ENCODE data around the gene LXN.

Gene LXN

GRCh38 chr3:158663832-158664231 lies 8.6 kb downstream of the LXN start:
- no peak for FAIRE-seq
- no peak for DNase-seq (ENCODE audit: insufficient read length)
- TF ChIP-seq TAF1 (IDR thresholded peaks at IDR 0.05; ENCODE audit: borderline replicate concordance, low read depth, low read length) = no peak
- no peak for TF ChIP-seq POLR2A (IDR thresholded peaks at IDR 0.05; ENCODE audit: low read depth, low read length)

DNA sequence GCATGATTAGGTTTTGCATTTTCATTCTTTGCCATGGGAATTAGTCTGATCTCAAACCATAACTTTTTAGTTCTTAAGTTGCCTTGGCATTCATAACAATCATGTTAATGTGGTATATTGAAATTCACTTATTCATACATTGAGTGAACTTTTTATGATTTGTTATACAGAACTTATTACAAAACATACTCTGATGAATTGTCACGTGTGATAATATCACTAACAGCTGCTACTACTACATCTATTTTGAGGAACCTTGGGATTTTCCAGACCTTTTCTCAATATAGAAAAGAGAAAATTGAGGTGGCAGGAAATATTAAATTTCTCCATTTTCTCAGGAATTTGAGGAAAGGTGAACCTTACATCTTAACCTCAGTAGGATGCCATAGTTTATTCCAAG lies 9.2 kb downstream of the LXN start:
- no peak for DNase-seq (ENCODE audit: insufficient read length)
- FAIRE-seq = no peak
- TF ChIP-seq POLR2AphosphoS5 (IDR thresholded peaks at IDR 0.05; ENCODE audit: low read depth, low read length) (no peak), POLR2A (IDR thresholded peaks at IDR 0.05; ENCODE audit: low read depth, low read length) (no peak), TAF1 (IDR thresholded peaks at IDR 0.05; ENCODE audit: borderline replicate concordance, low read depth, low read length) (no peak)

DNA sequence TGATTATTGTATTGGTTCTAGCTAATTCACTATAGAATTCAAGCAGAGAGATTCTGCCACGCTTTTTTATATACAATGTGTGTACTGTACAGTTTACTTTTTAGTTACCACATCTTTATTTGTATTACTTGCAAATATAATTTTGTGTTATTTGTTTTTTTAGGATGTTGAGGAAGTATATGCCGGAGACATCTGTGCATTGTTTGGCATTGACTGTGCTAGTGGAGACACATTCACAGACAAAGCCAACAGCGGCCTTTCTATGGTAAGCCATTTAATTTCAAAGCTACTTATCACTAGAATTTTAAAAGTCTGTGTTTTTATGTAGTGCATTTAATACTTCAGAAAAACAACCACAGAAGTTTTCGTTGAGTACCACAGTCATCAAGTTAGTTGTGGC lies 11.7 kb downstream of the LXN start:
- no peak for TF ChIP-seq POLR2A (IDR thresholded peaks at IDR 0.05; ENCODE audit: low read depth, low read length)
- no peak for TF ChIP-seq TAF1 (IDR thresholded peaks at IDR 0.05; ENCODE audit: borderline replicate concordance, low read depth, low read length)
- no peak for TF ChIP-seq POLR2AphosphoS5 (IDR thresholded peaks at IDR 0.05; ENCODE audit: low read depth, low read length)
- DNase-seq (ENCODE audit: insufficient read length) (no peak), FAIRE-seq (no peak)

GRCh38 chr3:158659454-158660237 lies 12.8 kb downstream of the LXN start:
- peak; percentile 84 for FAIRE-seq
- no peak for DNase-seq (ENCODE audit: insufficient read length)
- TF ChIP-seq POLR2AphosphoS5 (IDR thresholded peaks at IDR 0.05; ENCODE audit: low read depth, low read length) (no peak), POLR2A (IDR thresholded peaks at IDR 0.05; ENCODE audit: low read depth, low read length) (no peak), TAF1 (IDR thresholded peaks at IDR 0.05; ENCODE audit: borderline replicate concordance, low read depth, low read length) (no peak)

DNA sequence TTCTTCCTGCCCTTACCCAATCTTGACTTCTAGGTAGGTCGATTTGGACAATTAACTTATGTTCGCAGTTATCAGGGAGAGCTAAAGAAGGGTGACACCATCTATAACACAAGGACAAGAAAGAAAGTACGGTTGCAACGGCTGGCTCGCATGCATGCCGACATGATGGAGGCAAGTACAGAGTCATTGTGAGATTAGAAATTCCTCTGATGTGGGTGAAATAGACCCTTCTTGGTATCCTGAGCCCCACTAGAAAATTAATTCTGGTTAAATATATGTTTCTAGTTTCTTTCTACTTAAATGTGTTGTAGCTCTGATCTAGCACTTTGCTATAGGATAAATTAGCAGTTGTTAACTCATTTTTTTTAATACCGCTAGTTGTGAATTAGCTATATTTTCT lies 13.6 kb downstream of the LXN start:
- TF ChIP-seq TAF1 (IDR thresholded peaks at IDR 0.05; ENCODE audit: borderline replicate concordance, low read depth, low read length) = no peak
- DNase-seq (ENCODE audit: insufficient read length) = no peak
- FAIRE-seq = no peak

DNA sequence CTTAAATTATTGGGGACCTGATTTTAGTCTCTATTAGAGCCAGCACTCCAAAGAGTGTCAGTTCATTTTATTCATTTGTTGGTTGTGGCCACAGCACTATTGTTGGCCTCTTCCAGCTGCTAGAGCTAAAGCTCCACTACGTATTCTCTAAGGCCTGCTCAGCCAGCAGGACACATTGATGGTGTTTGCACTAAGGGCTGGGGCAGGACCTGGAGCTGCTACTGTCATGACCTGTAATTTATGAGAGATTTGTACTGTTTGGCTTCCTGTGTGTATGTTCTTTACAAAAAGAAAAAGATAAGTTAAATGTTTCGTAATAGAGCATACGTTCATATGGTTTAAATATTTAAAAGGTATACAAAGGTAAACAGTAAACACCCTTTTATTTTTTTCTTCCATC lies 20.0 kb downstream of the LXN start:
- FAIRE-seq = no peak

GRCh38 chr3:158651192-158651591 lies 21.3 kb downstream of the LXN start:
- no peak for DNase-seq (ENCODE audit: insufficient read length)
- TF ChIP-seq TAF1 (IDR thresholded peaks at IDR 0.05; ENCODE audit: borderline replicate concordance, low read depth, low read length) = no peak
- TF ChIP-seq POLR2A (IDR thresholded peaks at IDR 0.05; ENCODE audit: low read depth, low read length) = no peak
- no peak for TF ChIP-seq POLR2AphosphoS5 (IDR thresholded peaks at IDR 0.05; ENCODE audit: low read depth, low read length)
- FAIRE-seq = no peak

More for the DNA sequence above, 20.0 kb downstream of the LXN start:
- no peak for TF ChIP-seq TAF1 (IDR thresholded peaks at IDR 0.05; ENCODE audit: borderline replicate concordance, low read depth, low read length)
- no peak for TF ChIP-seq POLR2A (IDR thresholded peaks at IDR 0.05; ENCODE audit: low read depth, low read length)
- no peak for TF ChIP-seq POLR2AphosphoS5 (IDR thresholded peaks at IDR 0.05; ENCODE audit: low read depth, low read length)
- no peak for DNase-seq (ENCODE audit: insufficient read length)

GRCh38 chr3:158649791-158650190 lies 22.7 kb downstream of the LXN start:
- no peak for DNase-seq (ENCODE audit: insufficient read length)
- no peak for FAIRE-seq

GRCh38 chr3:158644345-158644908 lies 28.0 kb downstream of the LXN start, which contains the start of gene GFM1:
TSS of gene GFM1 (plus strand) at chr3:158644527. CDS start at chr3:158644635, 108 bp downstream.
- TF ChIP-seq POLR2AphosphoS5 (IDR thresholded peaks at IDR 0.05; ENCODE audit: low read depth, low read length) (peak; percentile 77), TAF1 (IDR thresholded peaks at IDR 0.05; ENCODE audit: borderline replicate concordance, low read depth, low read length) (no peak; the same call in 1 of the 2 replicates), POLR2A (IDR thresholded peaks at IDR 0.05; ENCODE audit: low read depth, low read length) (peak; percentile 80; the same call in 1 of the 2 replicates)
- DNase-seq (ENCODE audit: insufficient read length) (peak; percentile 66), FAIRE-seq (peak; percentile 99)

More at GRCh38 chr3:158649791-158650190, 22.7 kb downstream of the LXN start:
- TF ChIP-seq POLR2AphosphoS5 (IDR thresholded peaks at IDR 0.05; ENCODE audit: low read depth, low read length) (no peak), POLR2A (IDR thresholded peaks at IDR 0.05; ENCODE audit: low read depth, low read length) (no peak), TAF1 (IDR thresholded peaks at IDR 0.05; ENCODE audit: borderline replicate concordance, low read depth, low read length) (no peak)

- FAIRE-seq (no peak), DNase-seq (ENCODE audit: insufficient read length) (no peak)
- TF ChIP-seq POLR2AphosphoS5 (IDR thresholded peaks at IDR 0.05; ENCODE audit: low read depth, low read length) (no peak), TAF1 (IDR thresholded peaks at IDR 0.05; ENCODE audit: borderline replicate concordance, low read depth, low read length) (no peak), POLR2A (IDR thresholded peaks at IDR 0.05; ENCODE audit: low read depth, low read length) (no peak)
Observed at GRCh38 chr3:158642474-158643210, 29.8 kb downstream of the LXN start.

DNA sequence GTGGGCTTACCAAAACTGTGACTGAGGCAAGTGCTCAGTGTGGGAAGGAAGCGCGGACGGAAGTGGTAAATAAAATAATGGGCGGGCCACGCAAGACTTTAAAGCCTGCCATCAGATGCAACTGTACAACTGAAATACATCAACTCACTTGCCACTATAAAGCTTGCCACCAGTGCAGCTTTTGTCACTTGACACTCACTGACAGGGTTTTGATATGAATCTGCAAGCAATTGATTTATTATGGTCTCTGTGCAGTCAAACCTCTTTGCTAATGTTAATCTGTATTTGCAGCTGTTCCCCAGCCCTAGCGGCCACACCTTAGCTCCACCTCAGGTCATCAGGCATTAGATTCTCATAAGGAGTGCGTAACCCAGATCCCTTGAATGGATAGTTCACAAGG lies 30.4 kb downstream of the LXN start:
- no peak for DNase-seq (ENCODE audit: insufficient read length)
- no peak for TF ChIP-seq POLR2A (IDR thresholded peaks at IDR 0.05; ENCODE audit: low read depth, low read length)
- no peak for FAIRE-seq

GRCh38 chr3:158640646-158641045 lies 31.8 kb downstream of the LXN start:
- FAIRE-seq = no peak

More at GRCh38 chr3:158640646-158641045, 31.8 kb downstream of the LXN start:
- no peak for DNase-seq (ENCODE audit: insufficient read length)
- TF ChIP-seq TAF1 (IDR thresholded peaks at IDR 0.05; ENCODE audit: borderline replicate concordance, low read depth, low read length) = no peak

All from GM12892 (cell line).